Stimulated activated CD4-positive, alpha-beta T cell treated with anti-CD3 and anti-CD28 coated beads, Interleukin-15, amount 100 ng/mL, for 1 hour (primary cell): ENCODE measurements around the gene NIPSNAP2.
"Not testable (repeated sequence)": the region's sequence is repeated elsewhere in the genome, so short reads cannot be mapped to it uniquely, and the experiment has no call there.

Experiments used
- DNase-seq, 2 donors: peaks; one replicate each; pipeline ENCODE4 v3.0.0-alpha.2; 2020; ENCODE audit warnings: low read depth in 1 of 2, low spot score in 1 of 2

NIPSNAP2 gene

DNA sequence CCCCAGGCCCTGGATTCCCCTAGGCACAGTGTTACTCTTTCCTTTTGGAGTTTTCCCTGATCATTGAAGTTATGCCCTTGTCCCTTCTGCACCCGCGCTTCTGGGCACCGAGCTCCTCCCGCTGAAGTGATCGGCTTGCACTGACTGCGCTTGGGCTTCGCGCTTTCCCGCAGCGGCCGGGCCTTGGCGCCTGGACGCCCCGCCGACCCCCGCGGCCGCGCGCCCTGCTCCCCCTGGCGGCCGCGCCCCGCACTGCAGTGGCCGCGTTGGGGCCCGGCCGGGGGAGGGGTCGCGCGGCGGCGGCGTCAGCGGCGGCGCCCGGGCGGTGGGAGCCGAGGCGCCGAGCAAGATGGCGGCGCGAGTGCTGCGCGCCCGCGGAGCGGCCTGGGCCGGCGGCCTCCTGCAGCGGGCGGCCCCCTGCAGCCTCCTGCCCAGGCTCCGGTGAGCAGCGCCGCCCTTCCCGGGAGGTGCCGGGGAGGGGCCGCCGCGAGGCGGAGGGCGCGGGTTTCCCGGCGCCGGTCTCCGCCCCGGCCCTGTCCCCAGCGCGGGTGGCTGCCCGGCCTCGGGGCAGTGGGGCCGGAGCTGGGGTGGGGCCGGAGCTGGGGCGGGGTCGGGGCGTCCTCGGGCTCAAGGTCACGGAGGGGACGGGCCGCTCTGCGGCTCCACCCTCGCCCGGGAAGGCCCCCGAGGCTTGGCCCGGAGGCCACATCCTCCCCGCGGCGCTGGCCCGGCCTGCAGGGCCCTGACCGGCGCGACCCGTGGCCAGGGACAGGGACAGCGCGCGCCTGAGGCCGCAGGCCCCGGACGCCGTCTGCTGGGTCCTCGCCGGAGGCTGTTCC is at the start of gene NIPSNAP2:
Gene NIPSNAP2, plus strand, starts transcription at position 325 of the 839 bp plus-strand sequence. Its CDS starts 25 bp downstream, at position 350.
- DNase-seq = peak; percentile 39 to 63

DNA sequence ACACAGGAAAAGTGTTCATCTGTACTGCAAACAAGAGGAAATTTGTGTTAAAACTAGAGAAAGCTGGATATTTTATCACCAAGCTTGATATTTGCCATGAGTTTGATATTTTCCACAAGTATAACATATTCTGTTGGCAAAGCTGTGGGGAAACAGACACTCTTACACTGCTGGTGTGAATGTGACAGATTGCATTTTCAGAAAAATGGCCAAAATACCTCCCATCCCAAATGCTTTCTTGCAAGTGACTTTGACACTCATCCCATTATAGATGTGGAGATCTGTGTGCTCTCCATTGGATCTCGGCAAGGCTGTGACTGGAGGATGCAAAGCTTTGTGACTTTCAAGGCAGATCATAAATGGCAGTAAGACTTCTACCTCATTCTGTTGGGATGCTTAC is 46.6 kb upstream of the NIPSNAP2 start:
- no peak for DNase-seq

DNA sequence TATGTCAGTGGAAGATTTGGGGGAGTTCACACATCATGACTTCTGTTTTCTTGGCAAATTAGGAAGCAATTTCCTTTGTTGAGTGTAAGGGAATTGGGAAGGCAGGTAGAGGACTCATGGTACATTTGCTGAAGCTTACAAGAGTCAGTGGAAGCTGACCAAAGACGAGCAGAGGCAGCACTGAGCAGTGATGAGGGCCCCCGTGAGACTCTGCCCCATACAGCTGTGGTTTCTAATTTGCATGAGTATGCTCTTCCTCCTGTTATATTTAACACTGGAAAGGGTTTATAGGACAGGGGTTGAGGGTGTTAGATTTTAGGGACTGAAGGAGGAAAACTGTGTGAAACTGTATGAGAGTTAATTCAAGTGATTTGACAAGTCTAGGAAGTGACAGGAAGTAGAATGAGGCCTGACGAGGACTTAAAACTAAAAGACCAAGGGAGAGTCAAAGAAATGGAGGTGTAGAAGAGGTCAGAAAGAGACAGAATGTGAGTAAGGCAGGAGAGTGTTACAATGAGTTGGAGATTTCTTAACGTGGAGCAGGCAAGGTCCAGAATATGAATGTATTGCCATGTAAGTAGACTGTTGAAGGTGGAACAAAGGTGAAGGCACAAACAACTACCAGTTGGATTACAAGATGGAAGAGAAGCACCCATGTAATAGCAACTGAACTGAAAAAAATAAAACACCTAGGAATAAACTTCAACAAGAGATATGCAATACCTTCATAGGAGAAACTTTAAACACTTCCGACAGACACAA is 36.2 kb upstream of the NIPSNAP2 start:
- DNase-seq = no peak

DNA sequence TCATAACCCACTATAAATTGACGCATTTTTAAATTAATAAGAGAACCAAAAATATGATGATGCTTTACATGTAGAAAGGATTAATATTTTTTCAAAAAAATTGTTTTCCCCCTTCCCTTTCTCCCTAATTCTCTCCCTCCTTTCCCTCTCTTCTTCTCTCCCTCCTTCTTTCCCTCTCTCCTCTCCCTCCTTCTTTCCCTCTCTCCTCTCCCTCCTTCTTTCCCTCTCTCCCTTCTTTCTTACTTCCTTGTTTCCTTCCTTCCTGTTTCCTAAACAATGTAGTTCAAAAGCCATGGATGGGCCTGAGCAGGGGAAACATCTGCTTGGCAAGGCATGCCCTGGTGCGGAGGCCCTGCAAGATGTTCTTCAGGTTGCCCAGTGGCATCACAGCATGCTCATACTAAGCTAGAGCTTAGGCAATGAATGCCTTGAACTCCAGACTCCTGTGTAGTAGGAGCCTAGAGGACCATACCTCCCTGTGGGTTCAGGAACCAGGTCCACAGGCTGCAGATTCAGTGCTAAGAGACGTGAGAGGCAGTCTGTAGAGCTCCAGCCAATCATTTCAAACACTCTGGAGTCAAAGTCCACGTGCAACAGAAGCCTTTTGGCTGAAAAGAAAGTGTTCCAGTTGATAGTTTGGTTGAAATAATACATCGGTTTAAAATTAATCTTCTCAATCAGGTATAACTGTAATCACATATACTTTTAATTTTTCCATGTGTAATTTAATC is 32.8 kb upstream of the NIPSNAP2 start:
- DNase-seq = no peak

DNA sequence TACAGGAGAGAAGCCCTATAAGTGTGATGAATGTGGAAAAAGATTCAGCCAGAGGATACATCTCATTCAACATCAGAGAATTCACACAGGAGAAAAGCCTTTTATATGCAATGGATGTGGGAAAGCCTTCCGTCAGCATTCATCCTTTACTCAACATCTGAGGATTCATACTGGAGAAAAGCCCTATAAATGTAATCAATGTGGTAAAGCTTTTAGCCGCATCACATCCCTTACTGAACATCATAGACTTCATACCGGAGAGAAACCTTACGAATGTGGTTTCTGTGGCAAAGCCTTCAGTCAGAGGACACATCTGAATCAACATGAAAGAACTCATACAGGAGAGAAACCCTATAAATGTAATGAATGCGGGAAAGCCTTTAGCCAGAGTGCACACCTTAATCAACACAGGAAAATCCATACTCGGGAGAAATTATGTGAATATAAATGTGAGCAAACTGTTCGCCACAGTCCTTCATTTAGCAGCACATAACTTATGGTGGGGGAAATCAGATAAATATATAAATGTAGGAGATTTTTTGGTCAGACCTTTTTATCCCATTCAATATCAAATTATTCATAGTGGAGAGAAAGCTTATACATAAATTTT is 24.8 kb upstream of the NIPSNAP2 start:
- DNase-seq = no peak

DNA sequence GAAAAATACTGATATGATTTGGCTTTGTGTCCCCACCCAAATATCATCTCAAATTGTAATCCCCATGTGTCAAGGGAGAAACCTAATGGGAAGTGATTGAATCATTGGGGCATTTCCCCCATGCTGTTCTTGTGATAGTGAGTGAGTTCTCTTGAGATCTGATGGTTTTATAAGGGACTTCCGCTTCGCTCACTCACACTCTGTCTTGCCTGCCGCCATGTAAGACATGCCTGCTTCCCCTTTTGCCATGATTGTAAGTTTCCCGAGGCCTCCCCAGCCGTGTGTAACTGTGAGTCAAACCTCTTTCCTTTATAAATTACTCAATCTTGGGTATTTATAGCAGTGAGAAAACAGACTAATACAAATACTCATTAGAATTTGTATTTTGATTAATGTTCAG is 17.8 kb upstream of the NIPSNAP2 start:
- no peak for DNase-seq

DNA sequence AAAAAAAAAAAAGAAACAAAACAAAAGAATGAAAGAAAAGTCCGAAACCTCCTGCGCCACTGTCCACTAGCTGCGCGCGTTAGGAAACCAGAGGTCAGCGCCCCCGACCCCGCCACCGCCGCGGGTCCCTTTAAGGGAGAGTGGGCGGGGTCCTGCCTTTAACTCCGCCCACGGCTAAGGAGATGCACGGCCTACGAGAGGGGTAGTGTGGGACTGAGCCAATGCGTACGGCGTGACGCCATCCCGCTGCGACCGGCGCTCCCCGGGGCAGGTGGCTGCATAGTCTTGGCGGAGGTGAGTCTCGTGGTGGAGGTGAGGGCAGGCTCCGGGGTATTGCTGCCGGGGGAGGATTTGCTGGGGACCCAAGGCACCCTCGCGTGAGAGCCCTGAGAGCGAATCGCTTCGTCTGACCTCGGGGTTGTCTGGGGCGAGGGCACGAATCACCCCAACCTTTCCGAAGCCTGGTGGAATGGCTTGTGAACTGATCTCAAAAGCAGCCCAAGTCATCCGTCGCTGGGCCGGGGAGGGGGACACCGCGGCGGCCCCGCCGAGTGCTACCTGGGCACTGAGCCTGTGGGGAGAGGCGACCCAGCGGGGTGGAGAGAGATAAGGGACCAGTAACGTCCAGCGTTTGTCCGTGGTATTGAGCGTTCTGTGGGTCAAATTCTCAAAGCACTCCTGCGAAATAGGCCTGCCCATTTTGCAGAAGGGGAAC is 12.6 kb upstream of the NIPSNAP2 start, which contains the start of gene MRPS17:
Gene MRPS17, plus strand, starts transcription at position 241 of the 715 bp plus-strand sequence. CDS start 1,319 bp downstream, outside the sequence.
- DNase-seq = peak; percentile 77 to 86

DNA sequence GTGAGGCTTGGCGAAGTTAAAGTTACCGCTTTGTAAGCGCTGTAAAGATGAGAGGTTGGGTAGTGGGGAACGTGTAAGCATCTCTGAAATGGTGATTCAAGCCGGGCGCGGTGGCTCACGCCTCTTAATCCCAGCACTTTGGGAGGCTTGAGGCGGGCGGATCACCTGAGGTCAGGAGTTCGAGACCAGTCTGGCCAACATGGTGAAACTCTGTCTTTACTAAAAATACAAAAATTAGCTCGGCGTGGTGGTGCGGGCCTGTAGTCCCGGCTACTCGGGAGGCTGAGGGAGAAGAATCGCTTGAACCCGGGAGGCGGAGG is 12.1 kb upstream of the NIPSNAP2 start:
- DNase-seq = not testable (repeated sequence)

DNA sequence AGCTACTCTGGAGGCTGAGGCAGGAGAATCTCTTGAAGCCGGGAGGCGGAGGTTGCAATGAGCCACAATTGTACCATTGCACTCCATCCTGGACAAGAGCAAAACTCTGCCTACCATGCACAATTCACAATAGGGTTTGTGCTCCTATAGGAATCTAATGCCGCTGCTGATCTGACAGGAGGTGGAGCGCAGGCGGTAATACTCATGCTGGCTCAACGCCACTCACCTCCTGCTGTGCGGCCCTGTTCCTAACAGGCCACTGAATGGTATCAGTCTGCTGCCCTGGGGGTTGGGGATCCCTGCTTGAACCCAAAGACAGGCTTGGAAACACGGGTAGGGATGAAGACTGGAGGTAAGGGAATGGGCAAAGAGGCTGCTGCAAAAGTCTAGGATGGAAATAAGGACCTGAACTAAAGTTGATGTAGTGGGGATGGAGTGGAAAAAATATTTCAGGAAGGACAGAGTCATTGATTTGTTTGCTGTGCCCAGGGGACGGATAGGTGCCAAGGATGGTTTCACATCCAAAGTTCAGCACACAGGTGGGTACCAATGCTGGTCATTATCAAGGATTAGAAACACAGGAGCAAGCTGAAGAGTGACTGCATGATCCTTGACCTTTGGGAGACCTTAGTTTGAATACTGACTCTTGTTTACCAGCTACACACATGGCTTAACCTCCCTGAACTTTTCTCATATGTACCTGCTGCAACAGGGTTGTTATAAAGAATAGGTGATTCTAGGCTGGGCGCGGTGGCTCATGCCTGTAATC is 10.5 kb upstream of the NIPSNAP2 start:
- no peak for DNase-seq

DNA sequence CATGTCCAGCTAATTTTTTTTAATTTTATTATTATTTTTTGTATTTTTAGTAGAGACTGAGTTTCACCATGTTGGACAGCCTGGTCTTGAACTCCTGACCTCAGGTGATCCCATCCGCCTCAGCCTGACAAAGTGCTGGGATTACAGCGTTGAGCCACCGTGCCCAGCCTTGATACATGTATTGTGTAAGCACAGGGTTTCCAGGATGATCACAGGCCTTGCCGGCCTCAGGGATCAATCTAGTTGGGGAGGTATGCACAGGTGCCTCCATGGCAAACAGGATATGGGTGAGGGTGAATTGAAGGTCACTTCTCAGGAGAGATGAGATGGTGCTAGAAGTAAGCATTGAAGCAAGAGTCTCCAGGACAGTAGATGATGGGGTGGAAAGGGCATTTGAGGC is 7.2 kb upstream of the NIPSNAP2 start:
- no peak for DNase-seq

DNA sequence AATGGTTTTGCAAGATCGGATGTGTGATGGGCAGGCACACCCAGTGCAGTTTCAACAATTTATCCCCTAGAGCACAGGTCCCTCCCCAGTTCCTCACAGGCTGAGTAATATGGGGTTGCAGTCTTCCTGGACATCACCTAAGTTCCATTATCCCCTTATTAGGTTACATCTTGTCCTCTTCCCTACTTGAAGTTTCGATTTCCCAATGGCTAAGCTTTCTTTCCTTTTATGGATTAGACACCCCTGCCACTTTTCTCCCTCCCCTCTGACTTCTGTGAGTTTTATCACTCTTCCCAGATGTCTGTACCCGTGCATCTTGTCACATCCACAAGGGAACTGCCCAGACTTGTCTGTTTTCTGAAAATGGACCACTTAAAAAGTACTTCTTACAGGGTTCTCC is 2.4 kb upstream of the NIPSNAP2 start:
- no peak for DNase-seq

DNA sequence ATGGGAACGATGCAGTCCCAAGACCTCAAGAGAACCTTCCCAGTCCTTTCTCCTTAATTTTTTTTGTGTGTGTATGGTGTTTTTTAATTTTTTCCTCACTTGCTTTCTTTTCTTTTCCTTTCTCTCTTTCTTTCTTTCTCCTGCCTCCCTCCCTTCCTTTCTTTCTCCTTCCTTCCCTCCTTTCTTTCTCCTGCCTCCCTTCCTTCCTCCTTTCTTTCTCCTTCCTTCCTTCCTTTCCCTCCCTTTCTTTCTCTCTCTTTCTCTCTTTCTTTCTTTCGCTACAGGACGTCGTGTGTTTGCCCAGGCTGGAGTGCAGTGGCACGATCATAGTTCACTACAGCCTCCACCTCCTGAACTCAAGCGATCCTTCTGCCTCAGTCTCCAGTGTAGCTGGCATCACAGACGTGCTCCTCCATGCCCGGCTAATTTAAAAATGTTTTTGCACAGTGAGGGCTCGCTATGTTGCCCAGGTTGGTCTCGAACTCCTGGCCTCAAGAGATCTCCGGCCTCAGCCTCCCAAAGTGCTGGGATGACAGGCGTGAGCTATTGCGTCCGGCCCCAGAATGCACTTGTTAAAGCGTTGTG is 709 bp upstream of the NIPSNAP2 start:
- DNase-seq = no peak

DNA sequence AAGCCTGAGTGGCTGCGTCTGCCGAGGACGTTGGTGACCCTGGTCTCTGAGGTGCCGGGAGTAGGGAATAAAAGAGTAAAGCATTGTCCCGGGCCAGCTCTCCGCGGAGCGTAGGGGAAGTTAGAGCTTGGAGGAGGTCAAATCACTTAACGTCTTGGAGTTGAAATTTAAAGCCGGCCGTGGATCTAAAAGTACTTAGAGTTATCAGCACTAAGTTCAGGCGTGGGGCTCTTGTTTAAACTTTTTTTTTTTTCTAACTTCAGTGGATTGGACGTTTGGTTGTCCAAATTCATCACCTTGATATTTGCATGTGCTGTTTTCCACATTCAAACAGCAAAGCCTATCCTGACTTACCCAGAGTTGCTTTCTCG is 700 bp downstream of the NIPSNAP2 start:
- no peak for DNase-seq

DNA sequence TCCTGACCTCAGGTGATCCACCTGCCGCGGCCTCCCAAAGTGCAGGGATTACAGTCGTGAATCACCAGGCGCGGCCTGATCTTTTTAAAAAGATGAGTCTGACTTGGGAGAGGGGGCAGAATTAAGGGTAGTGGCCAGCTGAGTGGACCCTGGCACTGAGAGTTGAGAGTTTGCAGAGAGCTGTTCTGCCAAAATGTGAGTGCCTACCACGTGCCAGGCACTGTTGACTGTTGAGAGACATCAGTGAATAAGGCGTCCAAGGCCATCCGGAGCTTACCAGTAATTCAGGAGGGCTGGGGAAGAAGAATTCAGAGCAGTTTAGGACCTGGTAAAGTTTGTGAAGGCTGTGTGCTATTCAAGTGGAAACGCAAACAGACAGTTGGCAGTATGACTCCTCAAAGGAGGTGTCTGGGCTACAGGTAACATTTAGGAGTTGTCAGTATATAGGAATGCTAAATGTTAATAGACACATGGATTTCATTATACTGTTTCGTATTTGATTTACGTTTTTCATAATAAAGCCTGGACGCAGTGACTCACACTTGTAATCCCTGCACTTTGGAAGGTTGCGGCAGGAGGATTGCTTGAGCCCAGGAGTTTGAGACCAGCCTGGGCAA is 1.5 kb downstream of the NIPSNAP2 start:
- DNase-seq = no peak

DNA sequence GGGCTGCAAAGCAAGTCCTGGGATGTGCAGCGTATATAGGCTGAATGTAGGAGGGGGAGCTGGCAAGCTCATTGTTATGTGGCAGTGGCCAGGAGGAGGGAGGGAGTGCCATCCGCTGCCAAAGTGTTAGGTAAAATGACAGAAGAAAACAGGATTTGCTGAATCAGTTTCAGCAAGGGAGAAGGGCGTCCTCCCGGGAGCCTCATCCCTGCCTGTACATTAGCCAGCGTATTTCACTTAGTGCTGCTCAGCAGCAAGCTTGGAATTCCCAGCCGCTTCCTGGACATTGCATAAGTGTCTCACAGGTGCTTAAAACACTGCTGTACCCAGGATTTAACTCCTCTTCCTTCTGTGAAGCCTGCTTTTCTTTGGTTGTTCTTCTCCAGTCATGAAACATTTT is 2.5 kb downstream of the NIPSNAP2 start:
- DNase-seq = no peak

DNA sequence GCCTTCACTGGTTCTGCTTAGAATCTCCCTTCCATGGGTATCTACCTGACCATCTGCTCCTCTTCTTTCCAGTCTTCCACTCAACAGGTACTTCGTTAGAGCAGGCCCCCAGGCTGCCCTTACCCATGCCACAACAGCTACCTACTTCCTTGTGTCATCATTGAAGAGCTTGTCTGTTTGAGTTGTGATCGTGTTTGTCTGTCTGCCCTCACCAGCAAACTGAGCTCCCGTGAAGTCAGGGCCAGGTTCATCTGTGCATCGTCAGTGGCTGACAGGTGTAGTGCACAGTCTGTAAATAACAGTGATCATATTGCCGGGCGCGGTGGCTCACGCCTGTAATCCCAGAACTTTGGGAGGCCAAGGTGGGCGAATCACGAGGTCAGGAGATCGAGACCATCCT is 5.0 kb downstream of the NIPSNAP2 start:
- DNase-seq = no peak

DNA sequence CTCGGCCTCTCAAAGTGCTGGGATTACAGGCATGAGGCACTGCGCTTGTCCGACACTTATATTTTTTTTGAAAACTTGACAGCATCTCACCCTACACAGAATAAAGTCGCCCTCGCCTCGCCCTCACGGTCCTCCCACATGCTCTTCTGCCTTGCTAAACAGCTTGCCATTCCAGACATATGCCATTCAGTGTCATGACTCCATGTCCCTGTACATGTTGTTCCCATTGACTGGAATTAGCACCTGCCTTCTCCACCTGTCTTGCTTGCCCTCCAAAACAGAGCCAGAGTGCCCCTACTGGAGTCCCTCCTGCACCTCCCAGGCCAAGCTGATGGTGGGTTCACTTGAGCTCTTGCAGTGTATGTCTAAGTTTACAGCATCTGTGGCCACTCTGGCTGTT is 6.2 kb downstream of the NIPSNAP2 start:
- DNase-seq = no peak

DNA sequence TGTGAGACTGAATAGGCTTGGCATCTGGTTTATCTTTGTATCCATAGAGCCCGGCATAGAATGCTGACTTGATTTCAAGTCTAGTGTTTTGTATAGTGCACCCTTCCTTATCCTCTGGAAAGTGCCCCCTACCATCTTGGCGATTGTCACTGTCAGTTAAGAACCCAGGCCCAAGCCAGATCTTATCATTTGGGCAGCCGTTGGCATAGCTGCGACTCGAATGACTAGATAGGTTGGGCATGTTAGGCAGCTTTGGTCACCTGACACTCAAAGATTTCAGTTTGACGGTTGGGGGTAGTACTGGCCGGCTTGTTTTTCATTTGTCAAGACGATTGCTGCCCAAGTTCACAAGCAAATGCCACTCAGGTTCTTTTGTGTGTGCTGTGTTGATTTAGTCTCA is 6.6 kb downstream of the NIPSNAP2 start:
- DNase-seq = no peak

DNA sequence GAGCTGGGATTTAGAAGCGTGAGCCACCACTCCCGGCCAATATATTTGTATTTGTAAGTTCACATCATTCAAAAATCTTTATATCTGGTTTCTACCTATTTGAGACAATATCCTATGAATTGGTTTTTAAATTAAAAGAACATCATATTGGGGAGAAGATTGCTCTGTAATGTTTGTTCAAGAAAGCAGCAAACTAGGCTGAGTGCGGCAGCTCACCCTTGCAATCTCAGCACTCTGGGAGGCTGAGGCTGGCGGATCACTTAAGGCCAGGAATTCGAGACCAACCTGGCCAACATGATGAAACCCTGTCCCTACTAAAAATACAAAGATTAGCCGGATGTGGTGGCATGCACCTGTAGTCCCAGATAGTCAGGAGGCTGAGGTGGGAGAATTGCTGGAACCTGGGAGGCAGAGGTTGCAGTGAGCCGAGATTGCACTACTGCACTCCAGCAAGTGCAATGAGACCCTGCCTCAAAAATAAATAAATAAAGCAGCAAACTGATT is 9.4 kb downstream of the NIPSNAP2 start:
- no peak for DNase-seq
